CD8-positive, alpha-beta memory T cell (primary cell): Measurements from ENCODE around the gene OR10V1. TPM values are rescaled to one million over a fixed set of nuclear protein-coding genes. Genes with fewer than 3 reads are reported as not detected.

ENCODE experiments used
- CTCF ChIA-PET: fragments of 350-600 bp; sonication (Branson Sonifier 250); formaldehyde crosslinking; loops from one replicate; lab custom pipeline; 2021; ENCODE audit warnings: antibody characterized with exemption; lab: Charles Lee
- POLR2A ChIA-PET: fragments of 350-600 bp; sonication (Branson Sonifier 250); formaldehyde crosslinking; loops from one replicate; lab custom pipeline; 2021; ENCODE audit warnings: antibody characterized with exemption; lab: Charles Lee
- DNase-seq, 5 donors: peaks; one replicate each; pipeline versions ENCODE4 v3.0.0 to v3.0.0-alpha.2; 2020 to 2022; ENCODE audit warnings: mixed read lengths in 1 of 5
- H3K27ac ChIP-seq: one replicate; pipeline ENCODE4 v1.7.0; 2013; ENCODE audit warnings: low read depth, mild to moderate bottlenecking, low read length, moderate library complexity
- H3K27me3 ChIP-seq: 2 replicates; pipeline ENCODE4 v1.7.0; 2013; ENCODE audit warnings: low read length, mild to moderate bottlenecking; ENCODE audit not compliant: insufficient read depth, poor library complexity, severe bottlenecking
- H3K36me3 ChIP-seq: 2 replicates; pipeline ENCODE4 v1.7.0; 2013; ENCODE audit warnings: mild to moderate bottlenecking, low read length, moderate library complexity; ENCODE audit not compliant: insufficient read depth
- H3K4me1 ChIP-seq: 2 replicates; pipeline ENCODE4 v1.7.0; 2013; ENCODE audit warnings: mild to moderate bottlenecking, low read length, moderate library complexity; ENCODE audit not compliant: insufficient read depth
- H3K4me3 ChIP-seq: 2 replicates; pipeline ENCODE4 v1.7.0; 2013; ENCODE audit warnings: mild to moderate bottlenecking, low read length
- H3K9me3 ChIP-seq: 2 replicates; pipeline ENCODE4 v1.7.0; 2013; ENCODE audit warnings: mild to moderate bottlenecking, low read length
- H3K27ac Mint-ChIP-seq, 8 donors: one replicate each; pipeline ENCODE4 v1.8.0; 2020 to 2021; ENCODE audit warnings: mixed read lengths in 8 of 8, mild to moderate bottlenecking in 6 of 8, inconsistent platforms in 3 of 8, moderate library complexity in 3 of 8
- H3K27me3 Mint-ChIP-seq, 2 donors: one replicate each; pipeline ENCODE4 v1.8.0; 2020 to 2021; ENCODE audit warnings: mixed read lengths in 2 of 2, mild to moderate bottlenecking in 1 of 2, moderate library complexity in 1 of 2
- H3K36me3 Mint-ChIP-seq, 3 donors: one replicate each; pipeline ENCODE4 v1.8.0; 2020 to 2021; ENCODE audit warnings: mixed read lengths in 3 of 3, inconsistent platforms in 1 of 3, mild to moderate bottlenecking in 1 of 3
- H3K4me1 Mint-ChIP-seq, 3 donors: one replicate each; pipeline ENCODE4 v1.8.0; 2020 to 2021; ENCODE audit warnings: mixed read lengths in 3 of 3, inconsistent platforms in 1 of 3, mild to moderate bottlenecking in 1 of 3
- H3K4me3 Mint-ChIP-seq, 7 donors: one replicate each; pipeline ENCODE4 v1.8.0; 2020 to 2021; ENCODE audit warnings: mixed read lengths in 7 of 7, mild to moderate bottlenecking in 6 of 7, moderate library complexity in 4 of 7, inconsistent platforms in 2 of 7
- H3K9me3 Mint-ChIP-seq, 5 donors: one replicate each; pipeline ENCODE4 v1.8.0; 2020 to 2022; ENCODE audit warnings: mixed read lengths in 5 of 5, mild to moderate bottlenecking in 3 of 5, moderate library complexity in 2 of 5, inconsistent platforms in 1 of 5
- polyA plus RNA-seq: library from polyadenylated mRNA; unstranded; fragments of 300-500 nt; fragmentation: Illumina TruSeq; gene quantifications from one replicate; pipeline ENCODE4 v1.2.3, GENCODE V29; 2021
- total RNA-seq, 2 experiments: library from RNA; stranded (reverse); gene quantifications; one replicate each; pipeline ENCODE4 v1.2.3, GENCODE V29; 2021

OR10V1 gene
- total and polyA plus RNA-seq, 3 experiments from 2014 or later, result not detected

DNA sequence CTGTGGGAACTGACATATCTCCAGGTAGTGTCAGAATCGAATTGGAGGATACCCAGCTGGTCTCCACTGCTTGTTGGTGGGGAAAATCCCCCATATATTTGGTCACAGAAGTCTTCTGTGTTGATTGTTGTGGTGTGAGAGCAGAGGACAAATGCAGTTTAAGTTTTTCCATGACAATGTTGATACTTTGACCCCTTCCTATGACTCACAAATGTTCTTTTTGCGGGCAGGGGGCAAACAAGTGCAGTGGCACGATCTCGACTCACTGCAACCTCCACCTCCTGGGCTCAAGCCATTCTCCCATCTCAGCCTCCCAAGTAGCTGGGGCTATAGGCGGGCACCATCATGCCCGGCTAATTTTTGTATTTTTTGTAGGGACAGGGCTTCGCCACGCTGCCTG lies 37.4 kb downstream of the OR10V1 start:
- H3K27ac Mint-ChIP-seq, result no peak overlapping the region
- no peaks in the 10 kb centered on the region for H3K36me3 ChIP-seq
- H3K36me3 Mint-ChIP-seq, result no peaks in the 10 kb centered on the region
- DNase-seq, result no peak
- no peak overlapping the region for H3K27ac ChIP-seq
- H3K4me3 Mint-ChIP-seq, result peak overlapping the region in 1 of 7 donors; percentile 6
- CTCF ChIA-PET, result no interaction called here
- H3K4me3 ChIP-seq, result no peak overlapping the region
- H3K9me3 ChIP-seq, result no peaks in the 10 kb centered on the region
- peaks cover 9 to 16% of the 10 kb centered on the region in 2 donors for H3K27me3 Mint-ChIP-seq
- no peaks in the 10 kb centered on the region for H3K4me1 Mint-ChIP-seq
- H3K27me3 ChIP-seq, result peaks cover 4% of the 10 kb centered on the region
- H3K4me1 ChIP-seq, result no peaks in the 10 kb centered on the region
- POLR2A ChIA-PET, result interaction anchor here (0.6 to 1.3 kb wide), 2 partner anchors 12 to 19 kb away, joined by 3 to 5 read pairs; no protein-coding TSS in a partner anchor
- no peaks in the 10 kb centered on the region for H3K9me3 Mint-ChIP-seq

DNA sequence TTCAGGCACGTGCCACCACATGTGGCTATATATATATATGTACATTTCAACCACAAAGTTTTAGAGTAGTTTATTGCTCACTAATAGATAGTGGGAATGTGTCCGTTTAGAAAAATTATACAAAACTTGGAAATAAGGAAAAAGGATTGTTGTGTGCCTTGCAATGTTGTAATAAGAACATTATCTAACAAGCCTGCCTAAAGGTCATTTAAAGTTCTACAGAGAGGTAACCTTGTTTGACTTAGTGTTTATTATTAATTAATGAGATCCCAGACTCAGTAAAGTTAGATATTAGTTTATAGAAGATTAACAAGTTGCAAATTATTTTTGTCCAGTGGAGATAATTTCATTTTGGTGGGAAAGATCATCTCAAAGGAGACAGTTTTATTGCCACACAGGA lies 39.4 kb downstream of the OR10V1 start:
- DNase-seq, result no peak
- Histone ChIP-seq H3K36me3 (no peaks in the 10 kb centered on the region), H3K9me3 (no peaks in the 10 kb centered on the region), H3K27ac (no peak overlapping the region), H3K4me1 (peaks cover 9% of the 10 kb centered on the region), H3K4me3 (no peak overlapping the region), H3K27me3 (no peaks in the 10 kb centered on the region)
- Mint-ChIP-seq H3K36me3 (peaks cover 0 to 5% (median 0%) of the 10 kb centered on the region in 3 donors), H3K4me1 (peaks cover 5 to 11% (median 10%) of the 10 kb centered on the region in 3 donors), H3K4me3 (no peak overlapping the region), H3K9me3 (no peaks in the 10 kb centered on the region), H3K27ac (no peak overlapping the region), H3K27me3 (peaks cover 9 to 10% of the 10 kb centered on the region in 2 donors)
- CTCF ChIA-PET, result no interaction called here
- POLR2A ChIA-PET, result no interaction called here

- Histone ChIP-seq H3K27ac (no peak overlapping the region), H3K9me3 (no peaks in the 10 kb centered on the region), H3K27me3 (no peaks in the 10 kb centered on the region), H3K4me1 (peaks cover 9% of the 10 kb centered on the region), H3K36me3 (no peaks in the 10 kb centered on the region), H3K4me3 (no peak overlapping the region)
- Mint-ChIP-seq H3K4me3 (no peak overlapping the region), H3K27ac (no peak overlapping the region), H3K27me3 (peaks cover 9 to 10% of the 10 kb centered on the region in 2 donors), H3K9me3 (no peaks in the 10 kb centered on the region), H3K36me3 (peaks cover 0 to 9% (median 0%) of the 10 kb centered on the region in 3 donors), H3K4me1 (peaks cover 8 to 15% (median 13%) of the 10 kb centered on the region in 3 donors)
- no peak for DNase-seq
- ChIA-PET CTCF (no interaction called here), POLR2A (no interaction called here)
Measured at GRCh38 chr11:59673291-59673690, 40.4 kb downstream of the OR10V1 start.

DNA sequence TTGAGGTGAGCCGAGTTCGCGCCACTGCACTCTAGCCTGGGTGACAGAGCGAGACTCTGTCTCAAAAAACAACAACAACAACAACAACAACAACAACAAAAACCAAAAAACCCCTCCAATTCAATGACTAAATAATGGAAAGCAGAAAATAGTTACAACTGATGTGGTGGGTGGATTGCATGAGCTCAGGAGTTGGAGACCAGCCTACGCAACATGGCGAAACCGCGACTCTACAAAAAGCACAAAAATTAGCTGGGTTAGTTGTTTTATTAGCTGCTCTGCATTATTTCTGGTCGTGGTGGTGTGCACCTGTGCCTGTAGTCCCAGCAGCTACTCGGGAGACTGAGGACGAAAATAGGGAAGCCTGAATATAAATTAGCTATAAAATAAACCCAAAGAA lies 42.2 kb downstream of the OR10V1 start:
- peak overlapping the region in 1 of 8 donors; percentile 6 for H3K27ac Mint-ChIP-seq
- ChIA-PET POLR2A (no interaction called here), CTCF (interaction anchor here (1.0 to 1.3 kb wide), 3 partner anchors 9 to 134 kb away, joined by 3 to 4 read pairs (median 4); no protein-coding TSS in a partner anchor)
- H3K9me3 Mint-ChIP-seq, result no peaks in the 10 kb centered on the region
- Histone ChIP-seq H3K27me3 (no peaks in the 10 kb centered on the region), H3K4me3 (no peak overlapping the region), H3K9me3 (no peaks in the 10 kb centered on the region), H3K27ac (no peak overlapping the region), H3K4me1 (peaks cover 23% of the 10 kb centered on the region), H3K36me3 (peaks cover 2% of the 10 kb centered on the region)
- DNase-seq, result no peak
- H3K27me3 Mint-ChIP-seq, result peaks cover 7% of the 10 kb centered on the region in 2 donors
- H3K4me3 Mint-ChIP-seq, result peak overlapping the region in 2 of 7 donors; percentile 12 to 52
- H3K36me3 Mint-ChIP-seq, result peaks cover 3 to 22% (median 5%) of the 10 kb centered on the region in 3 donors
- peaks cover 25 to 33% (median 31%) of the 10 kb centered on the region in 3 donors for H3K4me1 Mint-ChIP-seq

- Histone ChIP-seq H3K27ac (peak overlapping the region; percentile 97), H3K4me3 (peak overlapping the region; percentile 72), H3K9me3 (no peaks in the 10 kb centered on the region), H3K4me1 (peaks cover 23% of the 10 kb centered on the region), H3K27me3 (no peaks in the 10 kb centered on the region), H3K36me3 (peaks cover 12% of the 10 kb centered on the region)
- Mint-ChIP-seq H3K27me3 (no peaks in the 10 kb centered on the region), H3K4me3 (peak overlapping the region; percentile 96 to 99 (median 98)), H3K36me3 (peaks cover 5 to 40% (median 7%) of the 10 kb centered on the region in 3 donors), H3K9me3 (no peaks in the 10 kb centered on the region), H3K27ac (peak overlapping the region; percentile 99 to 100 (median 100)), H3K4me1 (peaks cover 31 to 48% (median 43%) of the 10 kb centered on the region in 3 donors)
- no peak for DNase-seq
- ChIA-PET CTCF (interaction anchor here (0.7 to 2.3 kb wide), 13 partner anchors 10 to 120 kb away, joined by 3 to 14 read pairs (median 4); partner anchors contain the start of genes OSBP and STX3), POLR2A (interaction anchor here (0.6 to 2.7 kb wide), 9 partner anchors 53 to 498 kb away, joined by 3 to 59 read pairs (median 7); partner anchors contain the start of genes OSBP and STX3)
Measured at GRCh38 chr11:59669611-59670009, 44.0 kb downstream of the OR10V1 start.

- peak; percentile 99 to 100 (median 99) for DNase-seq
- H3K36me3 Mint-ChIP-seq, result peaks cover 5 to 44% (median 7%) of the 10 kb centered on the region in 3 donors
- no peaks in the 10 kb centered on the region for H3K9me3 Mint-ChIP-seq
- Histone ChIP-seq H3K9me3 (no peaks in the 10 kb centered on the region), H3K4me3 (peak within 1 kb of the TSS; percentile 73), H3K27me3 (no peaks in the 10 kb centered on the region), H3K36me3 (peaks cover 15% of the 10 kb centered on the region), H3K4me1 (peaks cover 23% of the 10 kb centered on the region), H3K27ac (peak within 1 kb of the TSS; percentile 97)
- peak within 1 kb of the TSS; percentile 96 to 99 (median 98) for H3K4me3 Mint-ChIP-seq
- H3K4me1 Mint-ChIP-seq, result peaks cover 33 to 52% (median 47%) of the 10 kb centered on the region in 3 donors
- ChIA-PET POLR2A (interaction anchor here (0.6 to 2.7 kb wide), 9 partner anchors 53 to 498 kb away, joined by 3 to 59 read pairs (median 7); partner anchors contain the start of genes OSBP and STX3), CTCF (interaction anchor here (0.7 to 2.3 kb wide), 14 partner anchors 9 to 119 kb away, joined by 3 to 14 read pairs (median 4); partner anchors contain the start of genes OSBP and STX3)
- H3K27ac Mint-ChIP-seq, result peak within 1 kb of the TSS; percentile 99 to 100 (median 100)
- H3K27me3 Mint-ChIP-seq, result no peaks in the 10 kb centered on the region
Measured at GRCh38 chr11:59668950-59669610, 44.6 kb downstream of the OR10V1 start, which contains the start of gene PATL1. PATL1 (minus strand) TSS chr11:59669037; CDS start chr11:59668895, 142 bp downstream.

DNA sequence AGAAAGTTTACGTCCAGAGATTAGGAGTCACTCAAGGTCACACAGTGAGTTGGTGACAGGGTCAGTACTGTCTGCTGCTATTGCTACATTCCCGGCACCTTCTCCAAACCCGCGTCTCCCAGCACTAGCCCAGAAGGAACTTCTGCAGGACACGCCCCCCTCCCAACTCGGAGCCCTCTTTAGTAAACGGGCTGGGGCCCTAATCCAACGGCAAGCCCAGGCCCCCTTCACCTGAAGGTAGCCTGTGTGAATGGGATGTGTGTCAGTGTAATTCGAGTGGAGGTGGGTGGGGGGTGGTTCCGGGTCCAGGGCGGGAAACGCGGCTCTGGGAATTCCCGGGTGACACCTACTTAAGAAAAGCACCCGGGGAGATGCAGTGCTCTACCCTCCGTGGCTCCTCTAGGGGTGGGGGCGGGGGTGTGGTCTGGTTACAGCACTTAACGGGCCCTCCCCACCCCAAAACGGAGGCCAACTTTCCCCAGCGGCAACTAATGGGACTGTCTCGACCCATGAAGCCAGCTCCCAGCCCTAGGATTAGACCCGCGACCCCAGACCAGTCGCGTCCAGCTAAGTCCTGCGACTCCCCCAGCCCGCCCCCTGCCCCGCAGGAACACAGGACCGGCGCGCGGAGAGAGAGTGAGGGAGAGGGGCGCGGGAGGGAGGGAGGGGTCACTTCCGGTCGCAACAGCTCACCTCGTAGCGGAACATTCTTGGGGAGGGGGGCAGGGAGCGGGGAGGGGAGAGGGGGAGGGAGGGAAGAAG lies 45.3 kb downstream of the OR10V1 start:
- Histone ChIP-seq H3K9me3 (no peaks in the 10 kb centered on the region), H3K27ac (peak overlapping the region; percentile 97), H3K4me3 (peak overlapping the region; percentile 73), H3K4me1 (peaks cover 23% of the 10 kb centered on the region), H3K36me3 (peaks cover 15% of the 10 kb centered on the region), H3K27me3 (no peaks in the 10 kb centered on the region)
- H3K9me3 Mint-ChIP-seq, result no peaks in the 10 kb centered on the region
- H3K27ac Mint-ChIP-seq, result peak overlapping the region; percentile 87 to 100 (median 94)
- H3K4me3 Mint-ChIP-seq, result peak overlapping the region; percentile 86 to 99 (median 96)
- ChIA-PET POLR2A (interaction anchor here (1.4 to 2.7 kb wide), 6 partner anchors 52 to 131 kb away, joined by 3 to 59 read pairs (median 10); partner anchors contain the start of genes OSBP and STX3), CTCF (interaction anchor here (1.0 to 2.3 kb wide), 9 partner anchors 11 to 119 kb away, joined by 3 to 14 read pairs (median 4); partner anchors contain the start of gene OSBP)
- H3K36me3 Mint-ChIP-seq, result peaks cover 5 to 51% (median 7%) of the 10 kb centered on the region in 3 donors
- peak in 2 of 5 donors; percentile 63 to 71 for DNase-seq
- peaks cover 36 to 59% (median 50%) of the 10 kb centered on the region in 3 donors for H3K4me1 Mint-ChIP-seq
- H3K27me3 Mint-ChIP-seq, result no peaks in the 10 kb centered on the region
